ENCODE results near the gene LIG1. TPM values are rescaled to one million over a fixed set of nuclear protein-coding genes. Genes with fewer than 3 reads are reported as not detected.

LIG1 gene
- total RNA-seq, 2 donors from 2014 or later, result 47.1 to 58.0 TPM

DNA sequence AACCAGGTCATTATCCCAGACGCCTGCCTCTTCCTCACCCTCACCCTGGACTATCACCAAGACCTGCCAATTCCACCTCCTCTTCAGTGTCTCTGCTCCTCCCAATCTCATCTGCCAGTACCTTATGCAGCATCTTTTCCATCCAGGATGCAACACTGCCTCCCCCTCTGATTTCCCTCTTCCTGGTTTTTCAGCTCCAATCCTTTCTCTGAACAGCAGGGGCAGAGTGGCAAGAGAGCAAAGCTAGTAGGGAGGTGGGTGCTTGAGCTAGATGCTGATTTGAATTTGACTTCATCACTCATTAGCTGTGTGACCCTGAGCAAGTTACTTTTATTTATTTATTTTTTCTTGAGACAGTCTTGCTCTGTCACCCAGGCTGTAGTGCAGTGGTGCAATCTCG lies 100.7 kb downstream of the LIG1 start:
- H3K4me3 Mint-ChIP-seq, result no peak overlapping the region
- DNase-seq (no peak), ATAC-seq (no peak)
- no peaks in the 10 kb centered on the region for H3K9me3 ChIP-seq (ENCODE audit: control insufficient read depth, low read length, poor library complexity, severe bottlenecking)
- H3K4me1 Mint-ChIP-seq, result no peaks in the 10 kb centered on the region
- no peak overlapping the region for H3K27ac Mint-ChIP-seq
- H3K36me3 Mint-ChIP-seq (ENCODE audit: low read depth), result no peaks in the 10 kb centered on the region
- H3K27me3 Mint-ChIP-seq, result no peaks in the 10 kb centered on the region

Other genes with a start within 250 kb of the LIG1 start
- not detected for gene BSPH1, start 178.2 kb downstream of the LIG1 start, total RNA-seq
- not detected for gene ELSPBP1, start 175.7 kb downstream of the LIG1 start, total RNA-seq
- 1 to 10 TPM in 1 of 2 donors, not detected in 1; 9.2 TPM for gene CABP5, start 126.3 kb downstream of the LIG1 start, total RNA-seq
- gene PLA2G4C, start 59.5 kb downstream of the LIG1 start, total RNA-seq, result 10 to 100 TPM; 11.7 to 12.6 TPM
- gene ZSWIM9, start 336 bp upstream of the LIG1 start, total RNA-seq, result 1 to 10 TPM; 4.0 to 4.8 TPM
- gene CARD8, start 85.6 kb upstream of the LIG1 start, total RNA-seq, result 100 to 1,000 TPM; 127 to 164 TPM
- gene ZNF114, start 99.7 kb upstream of the LIG1 start, total RNA-seq, result not detected
- 100 to 1,000 TPM; 286 to 374 TPM for gene EMP3, start 155.2 kb upstream of the LIG1 start, total RNA-seq
- gene TMEM143, start 193.6 kb upstream of the LIG1 start, total RNA-seq, result 1 to 10 TPM; 7.9 to 8.8 TPM
- gene SYNGR4, start 194.0 kb upstream of the LIG1 start, total RNA-seq, result not detected
- gene KDELR1, start 221.2 kb upstream of the LIG1 start, total RNA-seq, result 10 to 100 TPM; 34.0 to 41.3 TPM
- under 1 TPM; 0.08 to 0.17 TPM for gene GRIN2D, start 223.3 kb upstream of the LIG1 start, total RNA-seq